Muscle of leg (tissue), 11 donors: Measurements from ENCODE around the gene TDRD12. TPM values are rescaled to one million over a fixed set of nuclear protein-coding genes. Genes with fewer than 3 reads are reported as not detected.
"Not testable (repeated sequence)": the region's sequence is repeated elsewhere in the genome, so short reads cannot be mapped to it uniquely, and the experiment has no call there.

Experiments used
- DNase-seq: peaks from one replicate; pipeline ENCODE4 v3.0.0; 2013
- H3K27ac ChIP-seq: one replicate; pipeline ENCODE4 v1.5.1; 2013; ENCODE audit warnings: mild to moderate bottlenecking, low read length, control low read depth
- H3K27me3 ChIP-seq: one replicate; pipeline ENCODE4 v1.6.1; 2013; ENCODE audit warnings: low read length; ENCODE audit not compliant: control insufficient read depth, insufficient read depth
- H3K36me3 ChIP-seq: one replicate; pipeline ENCODE4 v1.6.1; 2013; ENCODE audit warnings: low read length; ENCODE audit not compliant: control insufficient read depth, insufficient read depth
- H3K4me1 ChIP-seq: one replicate; pipeline ENCODE4 v1.6.1; 2013; ENCODE audit warnings: low read length; ENCODE audit not compliant: control insufficient read depth, insufficient read depth
- H3K4me3 ChIP-seq: one replicate; pipeline ENCODE4 v1.5.1; 2013; ENCODE audit warnings: low read length, control low read depth
- H3K9me3 ChIP-seq: replicated peaks from 2 replicates; pipeline ENCODE4 v1.6.1; 2013; ENCODE audit warnings: low read depth, low read length; ENCODE audit not compliant: control insufficient read depth
- WGBS: methylation state at CpG from one replicate; pipeline ENCODE4 v1.1.5; 2013; ENCODE audit warnings: missing lambda C conversion rate; ENCODE audit not compliant: insufficient coverage; 5-methylcytosine and 5-hydroxymethylcytosine counted together
- polyA plus RNA-seq, 8 donors: library from polyadenylated mRNA; unstranded; fragments of 120-200 nt; gene quantifications; one replicate each; pipeline versions ENCODE4 v1.2.1 to v1.2.3, GENCODE V29; 2013; ENCODE audit warnings: inconsistent platforms in 1 of 8, low replicate concordance in 1 of 8; ENCODE audit not compliant: insufficient read length in 8 of 8, insufficient read depth in 1 of 8
- total RNA-seq: library from RNA; stranded (reverse); fragments of 120-200 nt; gene quantifications from one replicate; pipeline ENCODE4 v1.2.4, GENCODE V29; 2013

Gene TDRD12
- total and polyA plus RNA-seq, 9 donors: 0.10 to 0.95 (median 0.22) TPM

DNA sequence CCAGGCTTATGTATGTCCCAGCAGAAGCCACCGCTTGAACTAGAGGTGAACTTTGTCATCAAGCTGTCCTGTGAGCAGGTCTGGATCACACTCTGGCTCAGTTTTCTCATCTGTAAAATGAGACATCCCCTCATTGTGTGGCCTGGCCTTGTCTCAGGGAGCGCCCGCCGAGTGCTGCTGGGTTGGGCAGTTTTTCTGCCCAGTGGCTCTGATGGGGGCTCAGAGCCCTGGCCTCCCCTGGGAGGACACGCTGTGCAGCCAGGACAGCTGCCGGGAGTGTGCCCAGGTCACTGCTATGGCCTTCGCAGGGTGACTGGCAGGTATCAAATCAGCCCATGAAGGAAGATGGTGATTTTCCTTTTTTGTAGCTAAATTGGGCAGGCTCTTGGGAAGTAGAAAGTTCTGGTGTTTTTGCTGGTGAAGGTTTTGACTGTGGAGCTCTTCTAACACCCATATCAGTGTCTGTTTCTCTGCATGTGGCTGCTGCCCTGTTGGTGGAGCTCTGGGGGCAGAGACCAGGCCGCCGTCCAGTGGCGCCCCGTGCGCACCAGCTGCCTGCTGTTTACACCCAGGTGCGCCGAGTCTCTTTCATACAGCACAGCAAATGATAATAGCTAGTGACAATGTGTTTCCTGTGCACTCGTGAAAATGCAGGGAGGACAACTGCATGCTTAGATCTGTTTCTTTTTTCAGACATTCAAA, 109.2 kb downstream of the TDRD12 start:
- Histone ChIP-seq H3K27me3 (peaks cover 3% of the 10 kb centered on the region), H3K4me3 (no peak overlapping the region), H3K36me3 (no peaks in the 10 kb centered on the region), H3K27ac (no peak overlapping the region), H3K9me3 (no peaks in the 10 kb centered on the region), H3K4me1 (no peaks in the 10 kb centered on the region)
- 83% methylated on average over 14 of the region's 15 CpGs for WGBS
- no peak for DNase-seq

GRCh38 chr19:32829345-32829896, 109.9 kb downstream of the TDRD12 start:
- H3K4me1 ChIP-seq: no peaks in the 10 kb centered on the region
- WGBS: 83% methylated on average over 6 of the region's 10 CpGs
- no peak overlapping the region for H3K4me3 ChIP-seq
- H3K9me3 ChIP-seq: no peaks in the 10 kb centered on the region
- H3K27me3 ChIP-seq: no peaks in the 10 kb centered on the region
- DNase-seq: no peak
- H3K27ac ChIP-seq: no peak overlapping the region
- no peaks in the 10 kb centered on the region for H3K36me3 ChIP-seq

- H3K27me3 ChIP-seq: no peaks in the 10 kb centered on the region
- no peak for DNase-seq
- no peaks in the 10 kb centered on the region for H3K36me3 ChIP-seq
- no CpG with 5 or more reads among the region's 8 CpGs for WGBS
- H3K9me3 ChIP-seq: no peaks in the 10 kb centered on the region
- H3K27ac ChIP-seq: no peak overlapping the region
- no peaks in the 10 kb centered on the region for H3K4me1 ChIP-seq
- no peak overlapping the region for H3K4me3 ChIP-seq
Observed at GRCh38 chr19:32830231-32831014, 110.9 kb downstream of the TDRD12 start.

GRCh38 chr19:32831611-32832010, 112.0 kb downstream of the TDRD12 start:
- Histone ChIP-seq H3K9me3 (no peaks in the 10 kb centered on the region), H3K36me3 (no peaks in the 10 kb centered on the region), H3K4me1 (no peaks in the 10 kb centered on the region), H3K27ac (no peak overlapping the region), H3K27me3 (no peaks in the 10 kb centered on the region), H3K4me3 (no peak overlapping the region)
- 93% methylated on average over 4 of the region's 5 CpGs for WGBS
- DNase-seq: no peak

DNA sequence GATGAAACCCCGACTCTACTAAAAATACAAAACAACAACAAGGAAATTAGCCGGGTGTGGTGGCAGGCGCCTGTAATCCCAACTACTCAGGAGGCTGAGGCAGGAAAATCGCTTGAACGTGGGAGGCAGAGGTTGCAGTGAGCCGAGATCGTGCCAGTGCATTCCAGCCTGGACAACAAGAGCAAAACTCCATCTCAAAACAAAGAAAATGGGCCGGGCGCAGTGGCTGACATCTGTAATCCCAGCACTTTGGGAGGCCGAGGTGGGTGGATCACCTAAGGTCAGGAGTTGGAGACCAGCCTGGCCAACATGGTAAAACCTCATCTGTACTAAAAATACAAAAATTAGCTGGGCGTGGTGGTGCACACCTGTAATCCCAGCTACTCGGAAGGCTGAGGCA, 112.5 kb downstream of the TDRD12 start:
- H3K4me1 ChIP-seq, H3K36me3 ChIP-seq, H3K27me3 ChIP-seq, H3K4me3 ChIP-seq, H3K9me3 ChIP-seq, DNase-seq, H3K27ac ChIP-seq: not testable (repeated sequence)
- WGBS: 90% methylated on average over 5 of the region's 12 CpGs

GRCh38 chr19:32832825-32833224, 113.3 kb downstream of the TDRD12 start:
- not testable (repeated sequence) for H3K27ac ChIP-seq, H3K4me1 ChIP-seq, H3K4me3 ChIP-seq, H3K36me3 ChIP-seq, H3K27me3 ChIP-seq, DNase-seq, H3K9me3 ChIP-seq
- WGBS: 83% methylated on average over 5 of the region's 7 CpGs

DNA sequence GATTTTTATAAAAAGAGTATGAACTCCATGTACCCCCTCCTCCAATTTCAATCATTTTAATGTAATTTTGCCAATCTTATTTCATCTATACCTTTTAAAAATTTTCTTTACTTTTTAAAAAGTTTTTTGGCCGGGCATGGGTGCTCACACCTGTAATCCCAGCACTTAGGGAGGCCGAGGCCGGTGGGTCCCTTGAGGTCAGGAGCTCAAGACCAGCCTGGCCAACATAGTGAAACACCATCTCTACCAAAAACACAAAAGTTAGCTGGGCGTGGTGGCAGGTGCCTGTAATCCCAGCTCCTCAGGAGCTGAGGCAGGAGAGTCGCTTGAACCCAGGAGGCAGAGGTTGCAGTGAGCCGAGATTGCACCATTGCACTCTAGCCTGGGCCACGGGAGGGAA, 113.8 kb downstream of the TDRD12 start:
- H3K4me3 ChIP-seq, DNase-seq, H3K4me1 ChIP-seq, H3K27me3 ChIP-seq, H3K27ac ChIP-seq, H3K36me3 ChIP-seq, H3K9me3 ChIP-seq: not testable (repeated sequence)
- WGBS: 80% methylated on average over 2 of the region's 7 CpGs

DNA sequence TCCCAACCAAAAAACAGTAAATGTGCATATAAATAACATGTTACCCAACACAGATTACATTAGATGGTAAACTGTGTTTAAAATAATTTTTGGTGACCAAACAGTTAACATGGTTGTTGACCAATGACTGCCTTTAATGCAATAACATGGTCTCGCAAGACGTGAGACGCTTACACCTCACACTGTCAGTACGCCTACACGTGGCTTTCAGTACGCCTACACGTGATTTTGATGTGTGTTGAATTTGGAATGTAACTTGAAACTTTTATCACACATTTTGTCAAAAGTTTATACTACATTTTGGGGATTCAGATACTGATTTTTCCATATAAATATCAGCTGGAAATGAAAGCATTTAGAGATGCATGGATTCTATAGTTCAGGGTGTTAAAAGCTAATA, 118.0 kb downstream of the TDRD12 start:
- no peak for DNase-seq
- H3K27me3 ChIP-seq: no peaks in the 10 kb centered on the region
- no peaks in the 10 kb centered on the region for H3K4me1 ChIP-seq
- H3K9me3 ChIP-seq: peaks cover 3% of the 10 kb centered on the region
- H3K4me3 ChIP-seq: no peak overlapping the region
- no peak overlapping the region for H3K27ac ChIP-seq
- no peaks in the 10 kb centered on the region for H3K36me3 ChIP-seq
- no CpG with 5 or more reads among the region's 7 CpGs for WGBS

DNA sequence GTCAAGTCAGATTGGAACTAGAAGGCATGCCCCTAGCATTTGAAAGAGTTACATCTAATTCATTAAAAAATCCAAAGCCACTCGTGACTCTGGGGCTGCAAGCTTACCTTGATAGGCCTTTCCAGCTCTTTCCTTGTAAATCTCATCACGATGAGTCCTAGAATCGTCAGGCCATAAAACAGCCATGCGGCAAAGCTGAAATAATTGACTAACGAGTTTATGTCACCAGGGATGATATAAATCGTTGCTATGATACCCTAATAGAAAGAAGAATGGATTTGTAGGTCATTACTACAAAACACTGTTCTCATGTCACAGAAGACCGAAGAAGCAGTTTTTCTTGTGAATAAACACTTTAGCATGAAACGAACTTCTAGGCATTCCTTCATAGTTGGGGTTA, 122.5 kb downstream of the TDRD12 start:
- no peak for DNase-seq
- 50% methylated on average over 1 of the region's 8 CpGs for WGBS
- Histone ChIP-seq H3K36me3 (no peaks in the 10 kb centered on the region), H3K4me3 (no peak overlapping the region), H3K9me3 (peaks cover 3% of the 10 kb centered on the region), H3K27ac (no peak overlapping the region), H3K4me1 (no peaks in the 10 kb centered on the region), H3K27me3 (no peaks in the 10 kb centered on the region)

GRCh38 chr19:32843716-32844245, 124.2 kb downstream of the TDRD12 start:
- no peak overlapping the region for H3K4me3 ChIP-seq
- no peak for DNase-seq
- WGBS: 92% methylated on average over 18 of the region's 19 CpGs
- H3K27me3 ChIP-seq: no peaks in the 10 kb centered on the region
- H3K9me3 ChIP-seq: peaks cover 3% of the 10 kb centered on the region
- no peak overlapping the region for H3K27ac ChIP-seq
- no peaks in the 10 kb centered on the region for H3K36me3 ChIP-seq
- no peaks in the 10 kb centered on the region for H3K4me1 ChIP-seq
